ENCODE measurements around the gene SORT1.
A peak's percentile ranks its signal among the peaks of the same experiment; 100 is the strongest.
"Not testable (repeated sequence)": the region's sequence is repeated elsewhere in the genome, so short reads cannot be mapped to it uniquely, and the experiment has no call there.

SORT1 gene

GRCh38 chr1:109294481-109294880 is 103.2 kb downstream of the SORT1 start:
- no peak for DNase-seq

GRCh38 chr1:109293026-109293425 is 104.7 kb downstream of the SORT1 start:
- DNase-seq = no peak

GRCh38 chr1:109292364-109292763 is 105.4 kb downstream of the SORT1 start:
- DNase-seq = no peak

GRCh38 chr1:109290998-109291397 is 106.7 kb downstream of the SORT1 start:
- DNase-seq = no peak

GRCh38 chr1:109290137-109290536 is 107.6 kb downstream of the SORT1 start:
- no peak for DNase-seq

- DNase-seq = not testable (repeated sequence)
These were observed 111.0 kb downstream of the SORT1 start for GRCh38 chr1:109286762-109287161.

GRCh38 chr1:109283748-109284600 is 113.7 kb downstream of the SORT1 start:
- no peak for DNase-seq

- DNase-seq = peak; percentile 88 to 91
These were observed 114.6 kb downstream of the SORT1 start, which contains the start of gene PSRC1 for GRCh38 chr1:109282952-109283747. Gene PSRC1, minus strand, starts transcription at chr1:109283145.

GRCh38 chr1:109282497-109282951 is 115.2 kb downstream of the SORT1 start:
- DNase-seq = no peak

GRCh38 chr1:109281680-109282496 is 115.8 kb downstream of the SORT1 start:
- DNase-seq = no peak

- DNase-seq = no peak
These were observed 116.9 kb downstream of the SORT1 start for GRCh38 chr1:109280862-109281261.

GRCh38 chr1:109279615-109280278 is 118.0 kb downstream of the SORT1 start:
- no peak for DNase-seq

- DNase-seq = peak; percentile 56 to 64
These were observed 120.1 kb downstream of the SORT1 start for GRCh38 chr1:109277434-109278204.

GRCh38 chr1:109275706-109276345 is 121.9 kb downstream of the SORT1 start:
- no peak for DNase-seq

- no peak for DNase-seq
These were observed 122.9 kb downstream of the SORT1 start for GRCh38 chr1:109274533-109275476.

GRCh38 chr1:109273570-109274288 is 124.0 kb downstream of the SORT1 start:
- DNase-seq = no peak

GRCh38 chr1:109272831-109273547 is 124.7 kb downstream of the SORT1 start:
- no peak for DNase-seq

All from activated CD4-positive, alpha-beta T cell treated with anti-CD3 and anti-CD28 coated beads for 4 hours (primary cell).